Osteoblast (primary cell): ENCODE measurements around the gene HHAT. TPM values are rescaled to one million over a fixed set of nuclear protein-coding genes. Genes with fewer than 3 reads are reported as not detected.

Experiments
- DNase-seq: peaks from one replicate; pipeline ENCODE4 v3.0.0; 2011; ENCODE audit warnings: low spot score, mixed read lengths; ENCODE audit not compliant: insufficient read length; ENCODE audit errors: missing footprints
- H2AFZ ChIP-seq: 2 replicates; pipeline ENCODE4 v1.6.0; 2011; ENCODE audit warnings: mild to moderate bottlenecking, low read length
- H3K27ac ChIP-seq: 2 replicates; pipeline ENCODE4 v1.5.1; 2011; ENCODE audit warnings: mild to moderate bottlenecking, low read depth, low read length, moderate library complexity
- H3K27me3 ChIP-seq: 2 replicates; pipeline ENCODE4 v1.6.0; 2012; ENCODE audit warnings: mild to moderate bottlenecking, control low read depth, inconsistent platforms, low read length, moderate library complexity; ENCODE audit not compliant: insufficient read depth
- H3K36me3 ChIP-seq: 2 replicates; pipeline ENCODE4 v1.5.1; 2011; ENCODE audit warnings: mild to moderate bottlenecking, low read length, control low read depth, moderate library complexity; ENCODE audit not compliant: insufficient read depth
- H3K4me1 ChIP-seq: 2 replicates; pipeline ENCODE4 v1.5.1; 2011; ENCODE audit warnings: mild to moderate bottlenecking, low read length, control low read depth, moderate library complexity; ENCODE audit not compliant: insufficient read depth
- H3K4me2 ChIP-seq: 2 replicates; pipeline ENCODE4 v1.6.0; 2011; ENCODE audit warnings: mild to moderate bottlenecking, low read length; ENCODE audit not compliant: insufficient read depth
- H3K4me3 ChIP-seq: fragments of 200-600 bp; sonication (generic); 3 replicates; pipeline ENCODE4 v1.5.1; 2012; ENCODE audit warnings: mild to moderate bottlenecking, low read length, inconsistent platforms; ENCODE audit not compliant: insufficient read depth
- H3K79me2 ChIP-seq: 2 replicates; pipeline ENCODE4 v1.6.0; 2012; ENCODE audit warnings: mild to moderate bottlenecking, low read length, control low read depth, inconsistent platforms; ENCODE audit not compliant: insufficient read depth
- H3K9me3 ChIP-seq: 2 replicates; pipeline ENCODE4 v1.5.1; 2011; ENCODE audit warnings: low read depth, low read length, control low read depth
- H4K20me1 ChIP-seq: 2 replicates; pipeline ENCODE4 v1.6.0; 2012; ENCODE audit warnings: mild to moderate bottlenecking, low read length, control low read depth; ENCODE audit not compliant: insufficient read depth
- total RNA-seq: library from RNA; depleted of rRNA; stranded (reverse); fragments of >200 nt; gene quantifications from 2 replicates; pipeline ENCODE4 v1.2.3, GENCODE V29; 2012
- TF ChIP-seq, protein P1 (sequence below): IDR thresholded peaks from 2 replicates; pipeline ENCODE4 v1.5.1; 2011; ENCODE audit warnings: mild to moderate bottlenecking, low read depth, low read length, moderate library complexity; ENCODE audit errors: extremely low read depth

HHAT gene
- total RNA-seq, 1 donor, result 5.1 TPM

DNA sequence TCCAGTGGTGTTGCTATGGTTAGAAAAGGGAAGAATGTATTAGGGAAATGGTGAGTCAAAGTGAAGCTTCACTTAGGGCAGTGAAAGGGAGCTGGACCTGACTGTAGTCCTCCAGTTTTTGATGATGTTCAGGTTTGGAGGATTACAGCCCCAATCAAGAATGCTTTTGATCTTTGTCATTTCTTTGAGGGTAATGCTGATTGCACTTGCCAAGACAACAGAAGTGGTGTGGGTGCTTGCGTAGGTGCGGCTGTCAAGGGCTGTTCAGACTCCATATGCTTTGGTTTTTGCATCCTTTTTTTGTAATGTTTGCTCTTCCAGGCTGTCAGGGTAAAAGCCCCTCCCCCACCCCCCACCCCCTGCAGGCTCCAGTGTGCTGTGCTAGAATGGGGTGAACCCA, 38.9 kb downstream of the HHAT start:
- H3K4me2 ChIP-seq, result no peak overlapping the region
- H3K27me3 ChIP-seq, result no peaks in the 10 kb centered on the region
- no peak overlapping the region for H2AFZ ChIP-seq
- no peaks in the 10 kb centered on the region for H3K79me2 ChIP-seq
- no peaks in the 10 kb centered on the region for H3K9me3 ChIP-seq
- H4K20me1 ChIP-seq, result no peaks in the 10 kb centered on the region
- H3K36me3 ChIP-seq, result no peaks in the 10 kb centered on the region
- DNase-seq, result no peak
- H3K4me1 ChIP-seq, result peaks cover 8% of the 10 kb centered on the region
- H3K4me3 ChIP-seq, result no peak overlapping the region
- TF ChIP-seq, protein P1, sequence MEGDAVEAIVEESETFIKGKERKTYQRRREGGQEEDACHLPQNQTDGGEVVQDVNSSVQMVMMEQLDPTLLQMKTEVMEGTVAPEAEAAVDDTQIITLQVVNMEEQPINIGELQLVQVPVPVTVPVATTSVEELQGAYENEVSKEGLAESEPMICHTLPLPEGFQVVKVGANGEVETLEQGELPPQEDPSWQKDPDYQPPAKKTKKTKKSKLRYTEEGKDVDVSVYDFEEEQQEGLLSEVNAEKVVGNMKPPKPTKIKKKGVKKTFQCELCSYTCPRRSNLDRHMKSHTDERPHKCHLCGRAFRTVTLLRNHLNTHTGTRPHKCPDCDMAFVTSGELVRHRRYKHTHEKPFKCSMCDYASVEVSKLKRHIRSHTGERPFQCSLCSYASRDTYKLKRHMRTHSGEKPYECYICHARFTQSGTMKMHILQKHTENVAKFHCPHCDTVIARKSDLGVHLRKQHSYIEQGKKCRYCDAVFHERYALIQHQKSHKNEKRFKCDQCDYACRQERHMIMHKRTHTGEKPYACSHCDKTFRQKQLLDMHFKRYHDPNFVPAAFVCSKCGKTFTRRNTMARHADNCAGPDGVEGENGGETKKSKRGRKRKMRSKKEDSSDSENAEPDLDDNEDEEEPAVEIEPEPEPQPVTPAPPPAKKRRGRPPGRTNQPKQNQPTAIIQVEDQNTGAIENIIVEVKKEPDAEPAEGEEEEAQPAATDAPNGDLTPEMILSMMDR, result no peak
- no peak overlapping the region for H3K27ac ChIP-seq

DNA sequence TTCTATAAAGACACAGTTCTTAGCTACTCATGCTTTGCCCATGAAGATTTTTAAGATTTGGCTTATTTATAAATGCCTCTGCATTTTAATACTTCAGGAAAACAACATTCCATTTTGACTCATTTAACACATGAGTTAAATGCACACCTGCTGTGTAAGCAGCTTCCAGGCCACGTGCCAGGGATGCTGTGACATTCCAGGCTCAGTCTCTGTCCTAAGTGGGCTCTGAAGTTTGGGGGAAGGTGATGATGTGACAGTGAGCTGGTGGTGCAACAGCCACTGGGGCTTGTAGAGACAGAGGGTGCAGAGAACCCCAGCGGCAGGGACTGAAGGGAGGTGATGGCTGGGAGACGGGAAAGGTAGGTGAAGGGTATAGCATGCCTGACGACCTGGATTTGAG, 40.7 kb downstream of the HHAT start:
- Histone ChIP-seq H3K27me3 (no peaks in the 10 kb centered on the region), H3K4me1 (peaks cover 14% of the 10 kb centered on the region), H4K20me1 (no peaks in the 10 kb centered on the region), H3K27ac (no peak overlapping the region), H3K4me3 (no peak overlapping the region), H3K4me2 (no peak overlapping the region), H3K36me3 (no peaks in the 10 kb centered on the region), H3K9me3 (no peaks in the 10 kb centered on the region), H3K79me2 (no peaks in the 10 kb centered on the region), H2AFZ (no peak overlapping the region)
- TF ChIP-seq, protein P1, result no peak
- no peak for DNase-seq

DNA sequence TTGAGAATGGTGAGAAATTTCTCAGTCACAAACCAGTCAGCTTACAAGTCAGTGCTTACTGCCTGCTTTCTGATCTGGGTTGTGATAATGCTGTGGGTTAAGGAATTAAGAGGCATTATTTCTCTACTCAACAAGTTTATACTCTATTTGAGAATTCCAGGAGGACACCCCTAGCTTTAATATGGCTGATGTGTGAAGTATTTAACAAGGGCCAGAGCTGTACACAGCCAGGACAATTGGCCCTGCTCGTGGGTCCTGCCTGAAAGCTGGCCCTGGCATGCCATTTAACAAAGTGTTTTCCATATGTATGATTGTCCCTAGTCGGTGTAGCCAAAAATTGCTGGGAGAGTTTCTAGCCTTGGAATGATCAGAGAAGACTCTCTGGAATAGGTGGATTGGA, 43.2 kb downstream of the HHAT start:
- H4K20me1 ChIP-seq, result no peaks in the 10 kb centered on the region
- TF ChIP-seq, protein P1, result no peak
- H2AFZ ChIP-seq, result no peak overlapping the region
- no peak for DNase-seq
- H3K4me1 ChIP-seq, result peaks cover 28% of the 10 kb centered on the region
- H3K4me2 ChIP-seq, result no peak overlapping the region
- no peaks in the 10 kb centered on the region for H3K9me3 ChIP-seq
- H3K27ac ChIP-seq, result no peak overlapping the region
- H3K4me3 ChIP-seq, result no peak overlapping the region
- H3K79me2 ChIP-seq, result no peaks in the 10 kb centered on the region
- no peaks in the 10 kb centered on the region for H3K36me3 ChIP-seq
- H3K27me3 ChIP-seq, result no peaks in the 10 kb centered on the region

DNA sequence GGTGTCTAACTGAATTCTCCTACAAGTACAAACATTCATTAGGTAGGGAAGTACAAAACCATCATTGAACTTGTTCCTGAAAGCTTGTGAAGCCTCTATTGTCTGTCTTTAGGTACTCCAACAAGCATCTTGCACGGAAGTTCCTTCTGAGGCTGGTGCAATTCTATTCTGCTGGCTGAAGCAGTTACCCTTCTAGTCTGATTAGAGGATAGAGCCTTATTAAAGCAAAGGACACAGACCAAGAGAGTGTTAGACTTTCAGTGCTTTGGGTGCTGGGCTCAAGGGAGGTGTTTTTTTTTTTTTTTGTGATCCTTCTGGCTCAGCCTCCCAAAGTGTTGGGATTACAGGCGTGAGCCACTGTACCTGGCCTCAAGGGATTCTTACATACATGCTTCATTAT, 43.8 kb downstream of the HHAT start:
- Histone ChIP-seq H4K20me1 (no peaks in the 10 kb centered on the region), H3K79me2 (no peaks in the 10 kb centered on the region), H3K4me2 (no peak overlapping the region), H3K4me3 (no peak overlapping the region), H3K27ac (no peak overlapping the region), H2AFZ (no peak overlapping the region), H3K36me3 (no peaks in the 10 kb centered on the region), H3K4me1 (peaks cover 34% of the 10 kb centered on the region), H3K27me3 (no peaks in the 10 kb centered on the region), H3K9me3 (no peaks in the 10 kb centered on the region)
- no peak for DNase-seq
- TF ChIP-seq, protein P1, result no peak
